ENCODE results near the gene TBC1D7.

- TF ChIP-seq CTCF (IDR thresholded peaks at IDR 0.05) (no peak), ZFX (IDR thresholded peaks at IDR 0.05; ENCODE audit: borderline replicate concordance) (no peak)
Measured at GRCh38 chr6:13304101-13304500, 24.2 kb downstream of the TBC1D7 start.
